ENCODE data around the gene PLPPR5.

The PLPPR5 gene

DNA sequence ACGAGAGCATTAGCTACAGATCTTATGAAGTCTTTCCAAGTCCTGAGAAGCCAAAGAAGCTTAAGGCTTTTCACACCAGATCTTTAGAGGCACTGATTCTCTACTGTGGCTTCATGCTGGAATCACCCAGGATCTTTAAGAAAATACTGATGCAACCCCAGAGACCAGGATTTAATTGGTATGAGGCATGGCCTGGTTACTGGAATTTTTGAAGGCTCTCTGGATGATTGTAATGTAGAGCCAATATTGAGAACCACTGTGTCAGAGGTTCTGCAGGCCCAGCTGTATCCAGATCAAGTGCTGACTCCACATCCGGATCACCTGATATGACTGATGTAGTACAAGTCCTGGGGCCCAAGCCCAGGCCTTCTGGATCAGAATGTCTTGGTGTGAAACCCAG is 105.7 kb downstream of the PLPPR5 start:
- Histone ChIP-seq H3K18ac (ENCODE audit: low read length) (no peak overlapping the region), H3K4me2 (ENCODE audit: low read length) (no peak overlapping the region), H3K27me3 (ENCODE audit: insufficient read depth, low read length, poor library complexity) (no peaks in the 10 kb centered on the region), H3K4me3 (ENCODE audit: low read length) (no peak overlapping the region), H3K36me3 (ENCODE audit: control insufficient read depth, insufficient read depth, low read length) (no peaks in the 10 kb centered on the region), H3K4me1 (ENCODE audit: control insufficient read depth, low read depth, low read length) (no peaks in the 10 kb centered on the region), H2BK15ac (replicated peaks; ENCODE audit: low read depth) (no peak overlapping the region), H2AK5ac (ENCODE audit: low read length) (no peak overlapping the region), H3K4ac (ENCODE audit: low read depth, low read length) (no peak overlapping the region), H3K56ac (ENCODE audit: low read length) (no peak overlapping the region), H3K23ac (ENCODE audit: low read length) (no peak overlapping the region), H3K9ac (ENCODE audit: low read length) (no peak overlapping the region), H4K8ac (ENCODE audit: low read depth, low read length) (no peak overlapping the region), H3K79me1 (ENCODE audit: low read length) (no peaks in the 10 kb centered on the region), H2BK120ac (ENCODE audit: low read depth, low read length) (no peak overlapping the region), H2BK5ac (ENCODE audit: low read length) (no peak overlapping the region), H3K79me2 (ENCODE audit: control insufficient read depth, insufficient read depth, low read length) (no peaks in the 10 kb centered on the region), H3K27ac (ENCODE audit: low read depth, low read length) (no peak overlapping the region), H4K5ac (ENCODE audit: low read length) (no peak overlapping the region)
- no peak for DNase-seq
- WGBS (ENCODE audit: extremely low coverage, insufficient coverage, low lambda C conversion rate): no CpG with 5 or more reads among the region's 2 CpGs

GRCh38 chr1:98897479-98897878 is 107.2 kb downstream of the PLPPR5 start:
- H3K27ac ChIP-seq (ENCODE audit: low read depth, low read length): no peak overlapping the region
- H2BK5ac ChIP-seq (ENCODE audit: low read length): no peak overlapping the region
- no peak for DNase-seq
- H3K4me3 ChIP-seq (ENCODE audit: low read length): no peak overlapping the region
- no peak overlapping the region for H3K4me2 ChIP-seq (ENCODE audit: low read length)
- no peak overlapping the region for H2BK15ac ChIP-seq (replicated peaks; ENCODE audit: low read depth)
- no peak overlapping the region for H3K23ac ChIP-seq (ENCODE audit: low read length)
- no CpG with 5 or more reads among the region's 2 CpGs for WGBS (ENCODE audit: extremely low coverage, insufficient coverage, low lambda C conversion rate)
- no peaks in the 10 kb centered on the region for H3K27me3 ChIP-seq (ENCODE audit: insufficient read depth, low read length, poor library complexity)
- H3K56ac ChIP-seq (ENCODE audit: low read length): no peak overlapping the region
- H3K36me3 ChIP-seq (ENCODE audit: control insufficient read depth, insufficient read depth, low read length): no peaks in the 10 kb centered on the region
- no peaks in the 10 kb centered on the region for H3K4me1 ChIP-seq (ENCODE audit: control insufficient read depth, low read depth, low read length)
- H4K5ac ChIP-seq (ENCODE audit: low read length): no peak overlapping the region
- no peak overlapping the region for H4K8ac ChIP-seq (ENCODE audit: low read depth, low read length)
- no peak overlapping the region for H3K9ac ChIP-seq (ENCODE audit: low read length)
- H3K18ac ChIP-seq (ENCODE audit: low read length): no peak overlapping the region
- H2BK120ac ChIP-seq (ENCODE audit: low read depth, low read length): no peak overlapping the region
- no peaks in the 10 kb centered on the region for H3K79me1 ChIP-seq (ENCODE audit: low read length)
- no peak overlapping the region for H2AK5ac ChIP-seq (ENCODE audit: low read length)
- no peak overlapping the region for H3K4ac ChIP-seq (ENCODE audit: low read depth, low read length)
- no peaks in the 10 kb centered on the region for H3K79me2 ChIP-seq (ENCODE audit: control insufficient read depth, insufficient read depth, low read length)

GRCh38 chr1:98896711-98897445 is 107.8 kb downstream of the PLPPR5 start:
- H3K27me3 ChIP-seq (ENCODE audit: insufficient read depth, low read length, poor library complexity): no peaks in the 10 kb centered on the region
- H3K36me3 ChIP-seq (ENCODE audit: control insufficient read depth, insufficient read depth, low read length): no peaks in the 10 kb centered on the region
- no peak overlapping the region for H2AK5ac ChIP-seq (ENCODE audit: low read length)
- H3K4me3 ChIP-seq (ENCODE audit: low read length): no peak overlapping the region
- no peak overlapping the region for H3K4ac ChIP-seq (ENCODE audit: low read depth, low read length)
- H3K27ac ChIP-seq (ENCODE audit: low read depth, low read length): no peak overlapping the region
- no peaks in the 10 kb centered on the region for H3K79me1 ChIP-seq (ENCODE audit: low read length)
- H3K79me2 ChIP-seq (ENCODE audit: control insufficient read depth, insufficient read depth, low read length): no peaks in the 10 kb centered on the region
- H4K8ac ChIP-seq (ENCODE audit: low read depth, low read length): no peak overlapping the region
- no peaks in the 10 kb centered on the region for H3K4me1 ChIP-seq (ENCODE audit: control insufficient read depth, low read depth, low read length)
- no peak for DNase-seq
- H2BK15ac ChIP-seq (replicated peaks; ENCODE audit: low read depth): no peak overlapping the region
- no peak overlapping the region for H3K56ac ChIP-seq (ENCODE audit: low read length)
- H3K9ac ChIP-seq (ENCODE audit: low read length): no peak overlapping the region
- no peak overlapping the region for H2BK5ac ChIP-seq (ENCODE audit: low read length)
- no CpG with 5 or more reads among the region's 6 CpGs for WGBS (ENCODE audit: extremely low coverage, insufficient coverage, low lambda C conversion rate)
- H3K23ac ChIP-seq (ENCODE audit: low read length): no peak overlapping the region
- H3K4me2 ChIP-seq (ENCODE audit: low read length): no peak overlapping the region
- H3K18ac ChIP-seq (ENCODE audit: low read length): no peak overlapping the region
- H2BK120ac ChIP-seq (ENCODE audit: low read depth, low read length): no peak overlapping the region
- no peak overlapping the region for H4K5ac ChIP-seq (ENCODE audit: low read length)

DNA sequence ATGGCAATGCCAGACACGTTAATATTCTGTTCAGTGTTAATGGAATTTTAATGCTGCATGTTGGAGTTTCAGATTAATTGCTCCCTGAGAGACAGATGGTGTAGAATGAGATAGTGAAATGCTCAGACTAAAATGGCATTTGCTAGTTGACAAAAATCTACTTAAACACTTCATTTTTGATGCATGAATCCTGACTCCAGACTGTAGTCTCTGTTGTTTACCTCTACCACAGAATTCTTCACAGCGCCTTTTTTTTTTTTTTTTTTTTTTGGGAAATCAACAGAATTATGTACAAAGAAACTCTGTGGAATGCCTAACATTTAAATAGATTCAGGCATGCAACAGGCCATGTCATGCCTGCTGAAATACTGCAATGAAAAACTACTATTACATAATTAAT is 111.3 kb downstream of the PLPPR5 start:
- Histone ChIP-seq H2BK15ac (replicated peaks; ENCODE audit: low read depth) (no peak overlapping the region), H4K5ac (ENCODE audit: low read length) (no peak overlapping the region), H3K27ac (ENCODE audit: low read depth, low read length) (no peak overlapping the region), H3K36me3 (ENCODE audit: control insufficient read depth, insufficient read depth, low read length) (no peaks in the 10 kb centered on the region), H3K23ac (ENCODE audit: low read length) (no peak overlapping the region), H3K4me3 (ENCODE audit: low read length) (no peak overlapping the region), H3K9ac (ENCODE audit: low read length) (no peak overlapping the region), H3K4me1 (ENCODE audit: control insufficient read depth, low read depth, low read length) (no peaks in the 10 kb centered on the region), H3K18ac (ENCODE audit: low read length) (no peak overlapping the region), H3K56ac (ENCODE audit: low read length) (no peak overlapping the region), H3K27me3 (ENCODE audit: insufficient read depth, low read length, poor library complexity) (no peaks in the 10 kb centered on the region), H4K8ac (ENCODE audit: low read depth, low read length) (no peak overlapping the region), H3K4me2 (ENCODE audit: low read length) (no peak overlapping the region), H2AK5ac (ENCODE audit: low read length) (no peak overlapping the region), H3K4ac (ENCODE audit: low read depth, low read length) (no peak overlapping the region), H2BK5ac (ENCODE audit: low read length) (no peak overlapping the region), H3K79me2 (ENCODE audit: control insufficient read depth, insufficient read depth, low read length) (no peaks in the 10 kb centered on the region), H3K79me1 (ENCODE audit: low read length) (no peaks in the 10 kb centered on the region), H2BK120ac (ENCODE audit: low read depth, low read length) (no peak overlapping the region)
- no CpG with 5 or more reads among the region's 2 CpGs for WGBS (ENCODE audit: extremely low coverage, insufficient coverage, low lambda C conversion rate)
- DNase-seq: no peak

GRCh38 chr1:98888869-98889268 is 115.8 kb downstream of the PLPPR5 start:
- Histone ChIP-seq H3K36me3 (ENCODE audit: control insufficient read depth, insufficient read depth, low read length) (no peaks in the 10 kb centered on the region), H2BK120ac (ENCODE audit: low read depth, low read length) (no peak overlapping the region), H4K8ac (ENCODE audit: low read depth, low read length) (no peak overlapping the region), H3K4me1 (ENCODE audit: control insufficient read depth, low read depth, low read length) (no peaks in the 10 kb centered on the region), H3K56ac (ENCODE audit: low read length) (no peak overlapping the region), H4K5ac (ENCODE audit: low read length) (no peak overlapping the region), H2BK15ac (replicated peaks; ENCODE audit: low read depth) (no peak overlapping the region), H3K27ac (ENCODE audit: low read depth, low read length) (no peak overlapping the region), H3K4ac (ENCODE audit: low read depth, low read length) (no peak overlapping the region), H3K27me3 (ENCODE audit: insufficient read depth, low read length, poor library complexity) (no peaks in the 10 kb centered on the region), H3K18ac (ENCODE audit: low read length) (no peak overlapping the region), H3K23ac (ENCODE audit: low read length) (no peak overlapping the region), H3K9ac (ENCODE audit: low read length) (no peak overlapping the region), H2BK5ac (ENCODE audit: low read length) (no peak overlapping the region), H2AK5ac (ENCODE audit: low read length) (no peak overlapping the region), H3K79me2 (ENCODE audit: control insufficient read depth, insufficient read depth, low read length) (no peaks in the 10 kb centered on the region), H3K79me1 (ENCODE audit: low read length) (no peaks in the 10 kb centered on the region), H3K4me2 (ENCODE audit: low read length) (no peak overlapping the region), H3K4me3 (ENCODE audit: low read length) (no peak overlapping the region)
- no peak for DNase-seq

GRCh38 chr1:98887507-98887906 is 117.2 kb downstream of the PLPPR5 start:
- Histone ChIP-seq H2BK15ac (replicated peaks; ENCODE audit: low read depth) (no peak overlapping the region), H2BK5ac (ENCODE audit: low read length) (no peak overlapping the region), H3K4me2 (ENCODE audit: low read length) (no peak overlapping the region), H3K79me2 (ENCODE audit: control insufficient read depth, insufficient read depth, low read length) (no peaks in the 10 kb centered on the region), H4K8ac (ENCODE audit: low read depth, low read length) (no peak overlapping the region), H3K36me3 (ENCODE audit: control insufficient read depth, insufficient read depth, low read length) (no peaks in the 10 kb centered on the region), H3K9ac (ENCODE audit: low read length) (no peak overlapping the region), H3K23ac (ENCODE audit: low read length) (no peak overlapping the region), H3K4me3 (ENCODE audit: low read length) (no peak overlapping the region), H4K5ac (ENCODE audit: low read length) (no peak overlapping the region), H3K79me1 (ENCODE audit: low read length) (no peaks in the 10 kb centered on the region), H3K4me1 (ENCODE audit: control insufficient read depth, low read depth, low read length) (no peaks in the 10 kb centered on the region), H3K56ac (ENCODE audit: low read length) (no peak overlapping the region), H3K18ac (ENCODE audit: low read length) (no peak overlapping the region), H3K27ac (ENCODE audit: low read depth, low read length) (no peak overlapping the region), H2AK5ac (ENCODE audit: low read length) (no peak overlapping the region), H3K4ac (ENCODE audit: low read depth, low read length) (no peak overlapping the region), H2BK120ac (ENCODE audit: low read depth, low read length) (no peak overlapping the region), H3K27me3 (ENCODE audit: insufficient read depth, low read length, poor library complexity) (no peaks in the 10 kb centered on the region)
- no peak for DNase-seq
- WGBS (ENCODE audit: extremely low coverage, insufficient coverage, low lambda C conversion rate): no CpG with 5 or more reads among the region's 1 CpG
